SU-DHL-6 (cell line): ENCODE data around the gene NPIPB2.

Source experiments
- EZH2phosphoT487 ChIP-seq: fragments of 200-600 bp; sonication (generic), shearing (Covaris generic); conservative IDR thresholded peaks from 2 replicates; pipeline ENCODE4 v1.6.1; 2018; ENCODE audit warnings: mild to moderate bottlenecking, antibody characterized with exemption, low read length, moderate library complexity, mixed read lengths
- TF ChIP-seq, protein P1 (sequence below): fragments of 200-600 bp; sonication (generic); IDR thresholded peaks from one replicate; pipeline ENCODE4 v1.5.1; 2017; ENCODE audit warnings: antibody characterized with exemption, mild to moderate bottlenecking, low read length, moderate library complexity; ENCODE audit not compliant: insufficient read depth, poor library complexity, severe bottlenecking

DNA sequence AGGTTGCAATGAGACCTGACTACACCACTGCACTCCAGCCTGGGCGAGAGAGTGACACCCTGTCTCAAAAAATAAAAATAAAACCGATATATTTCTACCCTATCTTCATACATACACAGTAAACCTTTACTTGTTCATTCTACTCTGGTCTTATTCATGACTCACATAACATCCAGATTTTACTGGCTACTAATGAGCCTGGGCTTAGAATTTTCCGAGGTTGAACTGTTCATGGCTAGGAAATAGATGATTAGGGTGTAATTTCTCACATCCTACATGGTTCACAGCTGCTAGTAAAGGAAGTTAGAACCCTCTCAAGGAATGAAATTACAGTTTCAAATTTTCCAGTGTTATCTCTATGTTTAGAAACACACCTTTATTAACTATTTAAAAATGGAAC lies 40.8 kb downstream of the NPIPB2 start:
- TF ChIP-seq, protein P1, sequence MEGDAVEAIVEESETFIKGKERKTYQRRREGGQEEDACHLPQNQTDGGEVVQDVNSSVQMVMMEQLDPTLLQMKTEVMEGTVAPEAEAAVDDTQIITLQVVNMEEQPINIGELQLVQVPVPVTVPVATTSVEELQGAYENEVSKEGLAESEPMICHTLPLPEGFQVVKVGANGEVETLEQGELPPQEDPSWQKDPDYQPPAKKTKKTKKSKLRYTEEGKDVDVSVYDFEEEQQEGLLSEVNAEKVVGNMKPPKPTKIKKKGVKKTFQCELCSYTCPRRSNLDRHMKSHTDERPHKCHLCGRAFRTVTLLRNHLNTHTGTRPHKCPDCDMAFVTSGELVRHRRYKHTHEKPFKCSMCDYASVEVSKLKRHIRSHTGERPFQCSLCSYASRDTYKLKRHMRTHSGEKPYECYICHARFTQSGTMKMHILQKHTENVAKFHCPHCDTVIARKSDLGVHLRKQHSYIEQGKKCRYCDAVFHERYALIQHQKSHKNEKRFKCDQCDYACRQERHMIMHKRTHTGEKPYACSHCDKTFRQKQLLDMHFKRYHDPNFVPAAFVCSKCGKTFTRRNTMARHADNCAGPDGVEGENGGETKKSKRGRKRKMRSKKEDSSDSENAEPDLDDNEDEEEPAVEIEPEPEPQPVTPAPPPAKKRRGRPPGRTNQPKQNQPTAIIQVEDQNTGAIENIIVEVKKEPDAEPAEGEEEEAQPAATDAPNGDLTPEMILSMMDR: no peak
- no peak for TF ChIP-seq EZH2phosphoT487
